IMR-90 (cell line): Measurements from ENCODE around the gene ZDHHC14. TPM values are rescaled to one million over a fixed set of nuclear protein-coding genes. Genes with fewer than 3 reads are reported as not detected.

Source experiments
- ATAC-seq: fragments of 200-7000 bp; cut with Tn5 transposase; 2 replicates; pipeline ENCODE4 v1.9.1; 2020; ENCODE audit warnings: low read depth, mild to moderate bottlenecking, moderate library complexity
- BruUV-seq: library from RNA; stranded (reverse); fragments of 400-500 nt; replicated peaks from 2 replicates; lab custom pipeline; 2021; lab: Mats Ljungman, UMichigan
- CTCF ChIA-PET: fragments of 300-600 bp; formaldehyde crosslinking; extraction: SDS; loops from one replicate; lab custom pipeline; 2021; ENCODE audit warnings: antibody characterized with exemption; lab: Yijun Ruan, JAX
- POLR2A ChIA-PET: fragments of 300-600 bp; sonication (Branson Sonifier 250); formaldehyde crosslinking; loops from one replicate; lab custom pipeline; 2022; ENCODE audit warnings: antibody characterized with exemption; ENCODE audit not compliant: unreplicated experiment; lab: Charles Lee
- DNase-seq: peaks from one replicate; pipeline ENCODE4 v3.0.0; 2013
- H2AFZ ChIP-seq: replicated peaks from 2 replicates; pipeline ENCODE3; 2013; ENCODE audit warnings: low read length, mild to moderate bottlenecking; ENCODE audit not compliant: poor library complexity
- H2AK5ac ChIP-seq: 2 replicates; pipeline ENCODE4 v1.6.1; 2013; ENCODE audit warnings: low read depth, low read length, inconsistent platforms
- H2AK9ac ChIP-seq: replicated peaks from 2 replicates; pipeline ENCODE3; 2013; ENCODE audit warnings: mild to moderate bottlenecking, low read depth, low read length, moderate library complexity; ENCODE audit not compliant: poor library complexity
- H2BK120ac ChIP-seq: 2 replicates; pipeline ENCODE4 v1.6.1; 2013; ENCODE audit warnings: low read depth, low read length, inconsistent platforms
- H2BK15ac ChIP-seq: 3 replicates; pipeline ENCODE4 v1.6.1; 2013; ENCODE audit warnings: low read depth, low read length, inconsistent platforms
- H2BK20ac ChIP-seq: 2 replicates; pipeline ENCODE4 v1.6.1; 2013; ENCODE audit warnings: low read depth, mild to moderate bottlenecking, inconsistent platforms, low read length, moderate library complexity
- H2BK5ac ChIP-seq: 2 replicates; pipeline ENCODE4 v1.6.1; 2013; ENCODE audit warnings: mild to moderate bottlenecking, low read depth, low read length, inconsistent platforms; ENCODE audit not compliant: poor library complexity, severe bottlenecking
- H3K14ac ChIP-seq: replicated peaks from 2 replicates; pipeline ENCODE4 v1.6.1; 2013; ENCODE audit warnings: low read depth, low read length, inconsistent platforms
- H3K18ac ChIP-seq: 2 replicates; pipeline ENCODE4 v1.6.1; 2013; ENCODE audit warnings: low read depth, low read length, control low read depth
- H3K23ac ChIP-seq: 2 replicates; pipeline ENCODE4 v1.6.1; 2013; ENCODE audit warnings: low read depth, low read length, inconsistent platforms
- H3K27ac ChIP-seq: 2 replicates; pipeline ENCODE4 v1.5.1; 2013; ENCODE audit warnings: mild to moderate bottlenecking, control low read depth, low read length; ENCODE audit not compliant: insufficient read depth
- H3K27me3 ChIP-seq: 2 replicates; pipeline ENCODE4 v1.6.1; 2013; ENCODE audit warnings: low read length; ENCODE audit not compliant: control insufficient read depth, insufficient read depth
- H3K36me3 ChIP-seq: 2 replicates; pipeline ENCODE4 v1.6.1; 2013; ENCODE audit warnings: low read length, mixed read lengths; ENCODE audit not compliant: control insufficient read depth, insufficient read depth
- H3K4ac ChIP-seq: 2 replicates; pipeline ENCODE4 v1.6.1; 2013; ENCODE audit warnings: low read depth, low read length, inconsistent platforms
- H3K4me1 ChIP-seq: 2 replicates; pipeline ENCODE4 v1.6.1; 2013; ENCODE audit warnings: low read length, mixed read lengths; ENCODE audit not compliant: control insufficient read depth, insufficient read depth
- H3K4me2 ChIP-seq: 2 replicates; pipeline ENCODE4 v1.6.1; 2013; ENCODE audit warnings: low read depth, mild to moderate bottlenecking, control low read depth, low read length, moderate library complexity
- H3K4me3 ChIP-seq: 2 replicates; pipeline ENCODE4 v1.5.1; 2013; ENCODE audit warnings: low read depth, mild to moderate bottlenecking, control low read depth, low read length, moderate library complexity; ENCODE audit not compliant: insufficient read depth
- H3K56ac ChIP-seq: 2 replicates; pipeline ENCODE4 v1.6.1; 2013; ENCODE audit warnings: low read length, inconsistent platforms; ENCODE audit not compliant: insufficient read depth; ENCODE audit errors: extremely low read depth
- H3K79me1 ChIP-seq, 2 experiments: 2 replicates each; pipeline ENCODE4 v1.6.1; 2013; ENCODE audit warnings: low read length in 2 of 2, inconsistent platforms in 1 of 2, low read depth in 1 of 2
- H3K9ac ChIP-seq: 2 replicates; pipeline ENCODE4 v1.6.1; 2013; ENCODE audit warnings: low read depth, low read length, control low read depth
- H3K9me1 ChIP-seq: 2 replicates; pipeline ENCODE4 v1.6.1; 2013; ENCODE audit warnings: low read length, inconsistent platforms; ENCODE audit not compliant: insufficient read depth
- H3K9me3 ChIP-seq: 2 replicates; pipeline ENCODE4 v1.6.1; 2013; ENCODE audit warnings: low read length; ENCODE audit not compliant: control insufficient read depth, insufficient read depth
- H4K20me1 ChIP-seq: 2 replicates; pipeline ENCODE4 v1.6.1; 2013; ENCODE audit warnings: low read length, inconsistent platforms; ENCODE audit not compliant: insufficient read depth
- H4K5ac ChIP-seq: 2 replicates; pipeline ENCODE4 v1.6.1; 2013; ENCODE audit warnings: mild to moderate bottlenecking, low read depth, low read length, control low read depth
- H4K8ac ChIP-seq, 2 experiments: 2 replicates each; pipeline ENCODE4 v1.6.1; 2013; ENCODE audit warnings: low read depth in 2 of 2, low read length in 2 of 2, control low read depth in 1 of 2, inconsistent platforms in 1 of 2
- H4K91ac ChIP-seq: 2 replicates; pipeline ENCODE4 v1.6.1; 2013; ENCODE audit warnings: low read depth, low read length, inconsistent platforms; ENCODE audit not compliant: insufficient read depth
- CEBPB ChIP-seq: IDR thresholded peaks from 2 replicates; pipeline ENCODE4 v1.6.1; 2012; ENCODE audit warnings: low read depth, low read length, improper control_type of control experiment
- FOS ChIP-seq: fragments of 150-350 bp; IDR thresholded peaks from 2 replicates; pipeline ENCODE4 v1.6.1; 2016; ENCODE audit warnings: low read depth, low read length
- NFE2L2 ChIP-seq: fragments of 150-350 bp; IDR thresholded peaks from 2 replicates; pipeline ENCODE4 v1.6.1; 2016; ENCODE audit warnings: low read depth, mild to moderate bottlenecking, low read length
- RAD21 ChIP-seq: IDR thresholded peaks from 2 replicates; pipeline ENCODE4 v1.6.1; 2012; ENCODE audit warnings: low read length, improper control_type of control experiment
- RCOR1 ChIP-seq: IDR thresholded peaks from 2 replicates; pipeline ENCODE4 v1.6.1; 2012; ENCODE audit warnings: mild to moderate bottlenecking, low read length, improper control_type of control experiment; ENCODE audit not compliant: insufficient replicate concordance
- RFX5 ChIP-seq: IDR thresholded peaks from 2 replicates; pipeline ENCODE4 v1.8.0; 2012; ENCODE audit warnings: low read depth, mild to moderate bottlenecking, low read length, moderate library complexity
- SMC3 ChIP-seq: fragments of 150-350 bp; IDR thresholded peaks from 2 replicates; pipeline ENCODE4 v1.6.1; 2016; ENCODE audit warnings: low read depth, mild to moderate bottlenecking, antibody characterized with exemption, low read length, moderate library complexity
- WGBS, 2 experiments: methylation state at CpG; one replicate each; pipeline versions ENCODE4 v1.1.5 to v1.1.7; 2013; ENCODE audit warnings: missing lambda C conversion rate in 2 of 2; ENCODE audit not compliant: insufficient read length in 1 of 2; ENCODE audit errors: extremely low coverage in 2 of 2; 5-methylcytosine and 5-hydroxymethylcytosine counted together
- dilution Hi-C: fragments of 300-500 bp; cut with HindIII; formaldehyde crosslinking; loops from one replicate; pipeline ENCODE4 v1.14.3; 2018; ENCODE audit warnings: low sequenced_read_pairs; ENCODE audit not compliant: unreplicated experiment
- in situ Hi-C: fragments of 300-500 bp; cut with MboI; formaldehyde crosslinking; loops from 3 replicates; pipeline ENCODE4 v1.14.3; 2019; ENCODE audit warnings: low sequenced_read_pairs, inconsistent platforms, mixed read lengths
- intact Hi-C: fragments of 100-400 bp; cut with micrococcal nuclease; formaldehyde crosslinking; loops from 2 replicates; pipeline ENCODE4 v1.10.0; 2022
- polyA plus RNA-seq, 3 experiments: library from polyadenylated mRNA; depleted of rRNA; stranded (reverse); fragments of >200 nt; gene quantifications; 2 replicates each; pipeline ENCODE4 v1.2.3, GENCODE V29; 2012; ENCODE audit warnings: low replicate concordance in 1 of 3
- total RNA-seq: library from RNA; depleted of rRNA; stranded (reverse); fragments of >200 nt; gene quantifications from 2 replicates; pipeline ENCODE4 v1.2.3, GENCODE V29; 2012
- TF ChIP-seq, protein P1 (sequence below): fragments of 150-350 bp; IDR thresholded peaks from 2 replicates; pipeline ENCODE4 v1.6.1; 2016; ENCODE audit warnings: low read depth, mild to moderate bottlenecking, low read length, moderate library complexity, borderline replicate concordance
- TF ChIP-seq, protein P2 (sequence below): conservative IDR thresholded peaks from 2 replicates; pipeline ENCODE4 v1.5.1; 2012; ENCODE audit warnings: mild to moderate bottlenecking, low read depth, low read length, improper control_type of control experiment

ZDHHC14 gene
- total and polyA plus RNA-seq, 2 of the 4 experiments (the other 2 are of a cell fraction), result 0.90 to 2.0 TPM

DNA sequence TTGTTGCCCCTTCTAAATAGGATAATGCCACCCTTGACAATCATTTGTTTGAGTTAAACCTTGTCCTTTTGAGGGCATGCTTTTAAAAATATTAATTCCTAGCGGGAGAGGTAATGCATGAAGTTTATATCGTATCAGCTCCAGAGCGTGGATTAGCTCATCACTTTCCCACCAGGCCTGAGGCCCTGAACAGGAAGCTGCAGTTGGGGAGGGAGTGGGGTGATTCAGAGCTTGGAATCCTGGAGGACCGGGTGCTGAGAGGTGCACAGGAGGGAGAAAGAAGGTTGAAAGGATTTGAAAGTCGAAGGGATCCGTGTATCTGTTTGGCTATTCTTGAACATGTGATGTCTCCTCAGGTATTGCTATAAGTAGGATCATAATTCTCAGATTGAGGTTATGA, 25.0 kb downstream of the ZDHHC14 start:
- no peaks in the 10 kb centered on the region; the same call in 1 of the 2 replicates for H3K4me1 ChIP-seq
- H3K79me1 ChIP-seq, result no peaks in the 10 kb centered on the region; a peak in 1 of 4 replicates
- H3K4me2 ChIP-seq, result no peak overlapping the region
- H3K56ac ChIP-seq, result no peak overlapping the region
- 90% methylated on average over 2 of the region's 6 CpGs; no CpG with 5 or more reads in 1 of the 2 experiments for WGBS, 2 experiments
- intact Hi-C loops, result no loop called here
- no peaks in the 10 kb centered on the region for H3K9me3 ChIP-seq
- no TSS peak for BruUV-seq
- H2AK5ac ChIP-seq, result no peak overlapping the region
- ChIA-PET CTCF (no interaction called here), POLR2A (interaction anchor here (0.7 kb wide), 1 partner anchor 12 kb away, joined by 3 read pairs; no protein-coding TSS in a partner anchor)
- H3K27ac ChIP-seq, result no peak overlapping the region
- no peak overlapping the region for H3K4ac ChIP-seq
- H3K14ac ChIP-seq, result no peak overlapping the region
- no peaks in the 10 kb centered on the region for H3K36me3 ChIP-seq
- H3K27me3 ChIP-seq, result no peaks in the 10 kb centered on the region
- H3K23ac ChIP-seq, result no peak overlapping the region
- H2AK9ac ChIP-seq, result peak overlapping the region; percentile 34
- 0 out of 2 replicates have a peak, but pooled peaks cover 7% of the 10 kb centered on the region for H3K9me1 ChIP-seq
- no peak overlapping the region for H4K8ac ChIP-seq
- H2BK20ac ChIP-seq, result no peak overlapping the region
- H4K5ac ChIP-seq, result no peak overlapping the region
- TF ChIP-seq RAD21 (no peak), SMC3 (no peak), CEBPB (no peak), FOS (no peak), NFE2L2 (no peak), RFX5 (no peak), RCOR1 (no peak)
- TF ChIP-seq, protein P1, sequence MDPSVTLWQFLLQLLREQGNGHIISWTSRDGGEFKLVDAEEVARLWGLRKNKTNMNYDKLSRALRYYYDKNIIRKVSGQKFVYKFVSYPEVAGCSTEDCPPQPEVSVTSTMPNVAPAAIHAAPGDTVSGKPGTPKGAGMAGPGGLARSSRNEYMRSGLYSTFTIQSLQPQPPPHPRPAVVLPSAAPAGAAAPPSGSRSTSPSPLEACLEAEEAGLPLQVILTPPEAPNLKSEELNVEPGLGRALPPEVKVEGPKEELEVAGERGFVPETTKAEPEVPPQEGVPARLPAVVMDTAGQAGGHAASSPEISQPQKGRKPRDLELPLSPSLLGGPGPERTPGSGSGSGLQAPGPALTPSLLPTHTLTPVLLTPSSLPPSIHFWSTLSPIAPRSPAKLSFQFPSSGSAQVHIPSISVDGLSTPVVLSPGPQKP, result no peak
- TF ChIP-seq, protein P2, sequence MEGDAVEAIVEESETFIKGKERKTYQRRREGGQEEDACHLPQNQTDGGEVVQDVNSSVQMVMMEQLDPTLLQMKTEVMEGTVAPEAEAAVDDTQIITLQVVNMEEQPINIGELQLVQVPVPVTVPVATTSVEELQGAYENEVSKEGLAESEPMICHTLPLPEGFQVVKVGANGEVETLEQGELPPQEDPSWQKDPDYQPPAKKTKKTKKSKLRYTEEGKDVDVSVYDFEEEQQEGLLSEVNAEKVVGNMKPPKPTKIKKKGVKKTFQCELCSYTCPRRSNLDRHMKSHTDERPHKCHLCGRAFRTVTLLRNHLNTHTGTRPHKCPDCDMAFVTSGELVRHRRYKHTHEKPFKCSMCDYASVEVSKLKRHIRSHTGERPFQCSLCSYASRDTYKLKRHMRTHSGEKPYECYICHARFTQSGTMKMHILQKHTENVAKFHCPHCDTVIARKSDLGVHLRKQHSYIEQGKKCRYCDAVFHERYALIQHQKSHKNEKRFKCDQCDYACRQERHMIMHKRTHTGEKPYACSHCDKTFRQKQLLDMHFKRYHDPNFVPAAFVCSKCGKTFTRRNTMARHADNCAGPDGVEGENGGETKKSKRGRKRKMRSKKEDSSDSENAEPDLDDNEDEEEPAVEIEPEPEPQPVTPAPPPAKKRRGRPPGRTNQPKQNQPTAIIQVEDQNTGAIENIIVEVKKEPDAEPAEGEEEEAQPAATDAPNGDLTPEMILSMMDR, result no peak
- no peak overlapping the region for H3K9ac ChIP-seq
- no peak overlapping the region for H2AFZ ChIP-seq
- no peak overlapping the region for H2BK5ac ChIP-seq
- ATAC-seq (no peak), DNase-seq (peak; percentile 57)
- in situ Hi-C loops, result no loop called here
- no peak overlapping the region for H3K18ac ChIP-seq
- dilution Hi-C loops, result no loop called here
- no peak overlapping the region for H2BK120ac ChIP-seq
- no peak overlapping the region for H4K91ac ChIP-seq
- H4K20me1 ChIP-seq, result peaks cover 5% of the 10 kb centered on the region; the same call in 1 of the 2 replicates
- H2BK15ac ChIP-seq, result no peak overlapping the region
- H3K4me3 ChIP-seq, result no peak overlapping the region
